Measurements from ENCODE around the gene DPYD. TPM values are rescaled to one million over a fixed set of nuclear protein-coding genes. Genes with fewer than 3 reads are reported as not detected.

The DPYD gene
- total and polyA plus RNA-seq, 9 of the 15 experiments (the other 6 are each of a cell fraction or from before 2014, with no cell fraction given): 0.03 to 0.25 (median 0.08) TPM; not detected in 2

DNA sequence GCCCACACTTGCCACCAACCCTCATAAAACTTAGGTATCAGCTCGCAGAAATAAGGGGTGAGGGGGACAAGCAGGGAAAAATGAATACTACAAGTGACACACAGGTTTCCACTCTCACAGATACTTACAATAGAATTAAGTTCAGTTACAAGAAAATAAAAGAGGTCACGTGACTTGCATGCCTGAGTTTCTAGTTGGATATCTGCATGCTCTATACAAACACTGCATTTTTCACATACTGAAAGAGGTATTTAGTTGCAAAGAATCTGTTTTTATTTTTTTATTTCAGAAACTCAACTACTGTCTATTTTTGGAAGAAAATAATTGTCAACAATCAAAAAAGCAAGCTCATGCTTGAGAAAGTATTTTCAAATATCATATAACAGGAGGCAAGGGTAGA lies 43.5 kb downstream of the DPYD start:
- no peak overlapping the region for H3K4me3 ChIP-seq
- H3K27me3 ChIP-seq (ENCODE audit: control insufficient read depth in 2 of 2, insufficient read depth in 2 of 2, low read length in 2 of 2): no peaks in the 10 kb centered on the region
- in situ Hi-C loops (cut with MboI): no loop called here
- no peak overlapping the region for H2AFZ ChIP-seq (ENCODE audit: low read depth, low read length)
- DNase-seq (ENCODE audit: extremely low read depth in 1 of 4, low spot score in 3 of 4) (no peak), FAIRE-seq (no peak), ATAC-seq (no peak)
- no TSS peak for BruUV-seq (replicated peaks)
- no peak overlapping the region for H3K27ac ChIP-seq (ENCODE audit: extremely low read depth, low read depth, low read length)
- H3K4me2 ChIP-seq (ENCODE audit: insufficient read depth, low read length): no peak overlapping the region
- POLR2A ChIA-PET: no interaction called here
- intact Hi-C loops (cut with micrococcal nuclease): no loop called here
- TF ChIP-seq, protein P1, sequence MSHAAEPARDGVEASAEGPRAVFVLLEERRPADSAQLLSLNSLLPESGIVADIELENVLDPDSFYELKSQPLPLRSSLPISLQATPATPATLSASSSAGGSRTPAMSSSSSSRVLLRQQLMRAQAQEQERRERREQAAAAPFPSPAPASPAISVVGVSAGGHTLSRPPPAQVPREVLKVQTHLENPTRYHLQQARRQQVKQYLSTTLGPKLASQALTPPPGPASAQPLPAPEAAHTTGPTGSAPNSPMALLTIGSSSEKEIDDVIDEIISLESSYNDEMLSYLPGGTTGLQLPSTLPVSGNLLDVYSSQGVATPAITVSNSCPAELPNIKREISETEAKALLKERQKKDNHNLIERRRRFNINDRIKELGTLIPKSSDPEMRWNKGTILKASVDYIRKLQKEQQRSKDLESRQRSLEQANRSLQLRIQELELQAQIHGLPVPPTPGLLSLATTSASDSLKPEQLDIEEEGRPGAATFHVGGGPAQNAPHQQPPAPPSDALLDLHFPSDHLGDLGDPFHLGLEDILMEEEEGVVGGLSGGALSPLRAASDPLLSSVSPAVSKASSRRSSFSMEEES (CRISPR knock-in tag; IDR thresholded peaks at IDR 0.05): peak; percentile 89
- TF ChIP-seq ZFP30 (CRISPR knock-in tag; IDR thresholded peaks at IDR 0.05; ENCODE audit: borderline replicate concordance) (no peak), SUPT5H (IDR thresholded peaks at IDR 0.05) (no peak), NFYB (IDR thresholded peaks at IDR 0.05; ENCODE audit: extremely low read depth, insufficient read length) (no peak), CHD2 (IDR thresholded peaks at IDR 0.05; ENCODE audit: low read depth, low read length) (no peak), GTF2A2 (tag; IDR thresholded peaks at IDR 0.05) (no peak), TGIF2 (CRISPR knock-in tag; IDR thresholded peaks at IDR 0.05) (no peak)
- no peaks in the 10 kb centered on the region for H3K4me1 ChIP-seq (replicated peaks in 1 of 2; ENCODE audit: control insufficient read depth in 2 of 2, insufficient read depth in 2 of 2, low read length in 2 of 2)
- no peaks in the 10 kb centered on the region for H3K79me2 ChIP-seq (ENCODE audit: control insufficient read depth, insufficient read depth, low read length)
- H3K36me3 ChIP-seq (ENCODE audit: control insufficient read depth, insufficient read depth, low read length): no peaks in the 10 kb centered on the region
- no peaks in the 10 kb centered on the region for H4K20me1 ChIP-seq (replicated peaks; ENCODE audit: control insufficient read depth, insufficient read depth, low read length)
- H3K9ac ChIP-seq (ENCODE audit: insufficient read depth in 1 of 2, low read depth in 2 of 2, low read length in 2 of 2): no peak overlapping the region
- WGBS (ENCODE audit: insufficient coverage, low coverage, missing lambda C conversion rate): 0% methylated on average over 2 of the region's 2 CpGs
- no peaks in the 10 kb centered on the region for H3K9me3 ChIP-seq (replicated peaks; ENCODE audit: control insufficient read depth, insufficient read depth, low read depth, low read length)
- no peaks in the 10 kb centered on the region for H3K9me1 ChIP-seq (ENCODE audit: control insufficient read depth, insufficient read depth, low read length)
- CTCF ChIA-PET (ENCODE audit: low intra/inter-chr PET ratio): no interaction called here
